ENCODE results near the gene PDE6H.

The PDE6H gene

DNA sequence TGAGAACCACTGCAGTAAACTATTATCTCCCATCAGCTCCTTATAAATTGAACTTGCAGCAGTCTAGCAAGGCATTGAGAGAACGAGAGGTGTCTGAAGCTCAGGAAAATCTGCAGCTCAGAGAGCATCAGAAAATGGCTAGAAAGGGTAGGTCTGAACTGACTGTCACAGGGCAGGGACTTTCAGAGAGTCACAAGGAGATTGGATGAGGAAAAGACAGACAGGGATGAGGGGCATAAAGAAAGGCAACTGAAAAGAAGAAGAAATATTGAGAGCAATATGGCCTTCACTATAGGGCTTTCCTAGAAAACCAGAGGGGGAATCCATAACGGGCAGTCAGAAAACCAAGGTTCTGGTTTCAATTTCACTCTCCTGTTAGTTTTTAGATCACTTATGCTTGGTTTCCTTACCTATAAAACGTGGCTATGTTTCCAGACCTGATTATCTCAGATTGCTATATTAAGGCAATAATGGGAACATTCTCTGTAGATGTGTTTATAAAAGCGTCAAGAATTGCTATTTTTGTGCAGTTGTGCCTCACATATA is 40.9 kb downstream of the PDE6H start:
- no peak overlapping the region for H3K27ac ChIP-seq
- TF ChIP-seq ZFX (IDR thresholded peaks at IDR 0.05; ENCODE audit: borderline replicate concordance), result no peak
- TF ChIP-seq, protein P1, sequence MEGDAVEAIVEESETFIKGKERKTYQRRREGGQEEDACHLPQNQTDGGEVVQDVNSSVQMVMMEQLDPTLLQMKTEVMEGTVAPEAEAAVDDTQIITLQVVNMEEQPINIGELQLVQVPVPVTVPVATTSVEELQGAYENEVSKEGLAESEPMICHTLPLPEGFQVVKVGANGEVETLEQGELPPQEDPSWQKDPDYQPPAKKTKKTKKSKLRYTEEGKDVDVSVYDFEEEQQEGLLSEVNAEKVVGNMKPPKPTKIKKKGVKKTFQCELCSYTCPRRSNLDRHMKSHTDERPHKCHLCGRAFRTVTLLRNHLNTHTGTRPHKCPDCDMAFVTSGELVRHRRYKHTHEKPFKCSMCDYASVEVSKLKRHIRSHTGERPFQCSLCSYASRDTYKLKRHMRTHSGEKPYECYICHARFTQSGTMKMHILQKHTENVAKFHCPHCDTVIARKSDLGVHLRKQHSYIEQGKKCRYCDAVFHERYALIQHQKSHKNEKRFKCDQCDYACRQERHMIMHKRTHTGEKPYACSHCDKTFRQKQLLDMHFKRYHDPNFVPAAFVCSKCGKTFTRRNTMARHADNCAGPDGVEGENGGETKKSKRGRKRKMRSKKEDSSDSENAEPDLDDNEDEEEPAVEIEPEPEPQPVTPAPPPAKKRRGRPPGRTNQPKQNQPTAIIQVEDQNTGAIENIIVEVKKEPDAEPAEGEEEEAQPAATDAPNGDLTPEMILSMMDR (IDR thresholded peaks at IDR 0.05), result no peak

DNA sequence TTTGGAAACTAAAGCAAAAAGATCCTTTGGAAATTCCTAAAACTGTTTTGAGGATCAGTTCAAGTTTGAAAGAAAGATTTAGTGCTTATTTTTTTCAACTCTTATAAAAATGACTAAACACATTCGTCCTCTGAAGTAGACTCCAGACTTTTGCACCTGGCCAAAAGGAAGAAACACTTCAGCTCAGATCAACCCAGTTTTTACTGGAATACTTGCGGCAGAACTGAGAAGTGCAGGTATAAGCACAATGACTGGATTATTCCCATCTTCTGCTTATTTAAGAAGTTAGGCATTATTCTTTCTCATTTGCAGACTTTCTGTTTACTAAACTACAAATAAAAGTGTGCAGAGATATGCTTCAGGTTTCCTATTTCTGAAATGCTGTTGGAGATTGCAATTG is 41.9 kb downstream of the PDE6H start:
- no peak for TF ChIP-seq ZFX (IDR thresholded peaks at IDR 0.05; ENCODE audit: borderline replicate concordance)
- H3K27ac ChIP-seq, result no peak overlapping the region

DNA sequence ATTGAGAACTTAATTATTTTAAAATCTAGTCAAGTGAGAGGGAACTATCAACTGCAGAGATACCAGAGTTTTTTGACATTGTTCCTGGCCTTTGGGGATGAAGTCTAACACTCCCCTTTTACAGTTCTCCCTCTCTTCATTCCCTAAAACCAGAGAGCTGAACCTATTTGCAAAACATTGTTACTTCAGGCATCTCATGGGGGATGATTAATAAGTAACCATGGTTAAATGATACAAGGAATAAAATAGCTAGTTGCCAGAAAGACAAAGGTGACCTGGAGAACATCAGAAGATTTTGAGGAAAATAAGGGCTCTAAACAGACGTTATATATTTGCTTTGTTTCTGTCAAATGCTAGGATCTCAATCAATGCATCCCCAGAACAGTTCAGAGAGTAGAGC is 42.3 kb downstream of the PDE6H start:
- TF ChIP-seq ZFX (IDR thresholded peaks at IDR 0.05; ENCODE audit: borderline replicate concordance), result no peak
- TF ChIP-seq, protein P1 (IDR thresholded peaks at IDR 0.05), result no peak
- H3K27ac ChIP-seq, result no peak overlapping the region

DNA sequence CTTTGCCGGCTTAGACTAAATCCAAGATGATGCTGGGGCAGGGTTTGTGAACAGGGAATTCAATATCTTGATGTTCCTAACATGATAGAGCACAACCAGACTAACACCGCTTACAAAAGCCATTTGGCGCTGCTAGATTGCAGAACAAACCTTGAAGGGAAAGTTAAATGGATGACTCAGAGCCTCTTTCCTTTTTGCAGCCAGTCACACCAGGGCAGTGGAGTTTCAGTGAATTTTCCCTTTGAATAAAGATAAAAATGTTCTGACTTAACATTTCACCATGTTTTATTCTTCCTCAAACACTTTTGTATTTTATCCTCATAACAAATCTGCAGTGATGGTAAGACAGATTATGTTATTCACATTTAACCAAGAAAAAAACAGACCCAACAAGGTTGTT is 47.3 kb downstream of the PDE6H start:
- H3K27ac ChIP-seq, result no peak overlapping the region
- no peak for TF ChIP-seq ZFX (IDR thresholded peaks at IDR 0.05; ENCODE audit: borderline replicate concordance)
- TF ChIP-seq, protein P1 (IDR thresholded peaks at IDR 0.05), result no peak

Data from 22Rv1 (cell line).